ENCODE data around the gene LETM1. TPM values are rescaled to one million over a fixed set of nuclear protein-coding genes. Genes with fewer than 3 reads are reported as not detected.

Gene LETM1
- total and polyA plus RNA-seq, 2 of the 13 experiments (the other 11 are each of a cell fraction or from before 2014, with no cell fraction given), result 9.7 to 41.6 TPM

DNA sequence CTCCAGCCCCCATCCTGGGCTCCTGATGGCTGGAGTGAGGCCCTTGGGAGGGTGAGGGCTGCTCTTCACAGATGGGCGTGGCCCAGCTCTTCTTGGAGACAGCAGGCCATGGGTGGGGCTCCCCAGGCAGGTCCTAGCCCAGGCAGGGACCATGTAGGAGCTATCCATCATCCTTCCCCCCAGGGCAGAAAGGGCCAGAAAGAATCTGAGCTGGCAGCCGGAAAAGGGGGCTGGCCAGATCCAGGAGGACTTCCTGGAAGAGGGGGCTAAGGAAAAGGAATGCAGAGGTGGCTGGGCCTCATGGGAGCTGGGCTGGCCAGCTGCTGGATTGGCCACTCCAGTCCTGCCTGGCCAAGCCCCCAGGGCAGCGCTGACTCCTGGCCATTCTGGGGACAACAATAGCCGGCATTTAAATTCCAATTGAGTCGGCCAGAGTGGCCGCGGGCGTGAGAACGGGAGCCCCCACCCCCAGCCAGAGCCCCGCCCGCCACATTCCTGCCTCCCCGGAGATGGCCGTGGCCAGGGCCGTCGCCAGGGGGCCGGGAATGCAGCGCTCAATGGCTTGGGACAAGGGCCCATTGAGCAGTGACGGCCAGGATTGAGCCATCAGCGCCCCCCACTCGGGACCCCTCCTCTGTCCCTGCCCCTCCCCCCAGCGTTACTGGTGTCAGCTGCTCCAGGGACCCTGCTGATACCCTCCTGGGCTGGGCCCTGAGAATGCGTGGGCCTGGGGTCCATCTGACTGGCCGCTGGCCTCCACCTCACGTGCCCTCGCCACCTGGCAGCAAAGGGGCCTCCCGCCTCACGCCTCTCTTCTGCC, 77.9 kb downstream of the LETM1 start (continued):
- TF ChIP-seq, protein P1, sequence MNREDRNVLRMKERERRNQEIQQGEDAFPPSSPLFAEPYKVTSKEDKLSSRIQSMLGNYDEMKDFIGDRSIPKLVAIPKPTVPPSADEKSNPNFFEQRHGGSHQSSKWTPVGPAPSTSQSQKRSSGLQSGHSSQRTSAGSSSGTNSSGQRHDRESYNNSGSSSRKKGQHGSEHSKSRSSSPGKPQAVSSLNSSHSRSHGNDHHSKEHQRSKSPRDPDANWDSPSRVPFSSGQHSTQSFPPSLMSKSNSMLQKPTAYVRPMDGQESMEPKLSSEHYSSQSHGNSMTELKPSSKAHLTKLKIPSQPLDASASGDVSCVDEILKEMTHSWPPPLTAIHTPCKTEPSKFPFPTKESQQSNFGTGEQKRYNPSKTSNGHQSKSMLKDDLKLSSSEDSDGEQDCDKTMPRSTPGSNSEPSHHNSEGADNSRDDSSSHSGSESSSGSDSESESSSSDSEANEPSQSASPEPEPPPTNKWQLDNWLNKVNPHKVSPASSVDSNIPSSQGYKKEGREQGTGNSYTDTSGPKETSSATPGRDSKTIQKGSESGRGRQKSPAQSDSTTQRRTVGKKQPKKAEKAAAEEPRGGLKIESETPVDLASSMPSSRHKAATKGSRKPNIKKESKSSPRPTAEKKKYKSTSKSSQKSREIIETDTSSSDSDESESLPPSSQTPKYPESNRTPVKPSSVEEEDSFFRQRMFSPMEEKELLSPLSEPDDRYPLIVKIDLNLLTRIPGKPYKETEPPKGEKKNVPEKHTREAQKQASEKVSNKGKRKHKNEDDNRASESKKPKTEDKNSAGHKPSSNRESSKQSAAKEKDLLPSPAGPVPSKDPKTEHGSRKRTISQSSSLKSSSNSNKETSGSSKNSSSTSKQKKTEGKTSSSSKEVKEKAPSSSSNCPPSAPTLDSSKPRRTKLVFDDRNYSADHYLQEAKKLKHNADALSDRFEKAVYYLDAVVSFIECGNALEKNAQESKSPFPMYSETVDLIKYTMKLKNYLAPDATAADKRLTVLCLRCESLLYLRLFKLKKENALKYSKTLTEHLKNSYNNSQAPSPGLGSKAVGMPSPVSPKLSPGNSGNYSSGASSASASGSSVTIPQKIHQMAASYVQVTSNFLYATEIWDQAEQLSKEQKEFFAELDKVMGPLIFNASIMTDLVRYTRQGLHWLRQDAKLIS (CRISPR knock-in tag; IDR thresholded peaks at IDR 0.05), result no peak
- TF ChIP-seq ZNF160 (CRISPR knock-in tag; IDR thresholded peaks at IDR 0.05) (no peak), RAD51 (IDR thresholded peaks at IDR 0.05; ENCODE audit: borderline replicate concordance) (no peak), ZNF225 (CRISPR knock-in tag; IDR thresholded peaks at IDR 0.05) (no peak), FOXP1 (IDR thresholded peaks at IDR 0.05) (no peak), FOXP1 (CRISPR knock-in tag; IDR thresholded peaks at IDR 0.05) (no peak), RNF2 (conservative IDR thresholded peaks at IDR 0.05; ENCODE audit: low read depth) (no peak), SSRP1 (CRISPR knock-in tag; IDR thresholded peaks at IDR 0.05) (no peak), HES4 (CRISPR knock-in tag; IDR thresholded peaks at IDR 0.05; ENCODE audit: borderline replicate concordance) (no peak), ZNF468 (CRISPR knock-in tag; IDR thresholded peaks at IDR 0.05) (no peak; the same call in 1 of the 2 replicates), MEIS1 (CRISPR knock-in tag; IDR thresholded peaks at IDR 0.05; ENCODE audit: borderline replicate concordance) (no peak), ZNF3 (CRISPR knock-in tag; IDR thresholded peaks at IDR 0.05) (no peak), ZNF235 (CRISPR knock-in tag; IDR thresholded peaks at IDR 0.05; ENCODE audit: borderline replicate concordance) (no peak), SPEN (CRISPR knock-in tag; IDR thresholded peaks at IDR 0.05; ENCODE audit: low read depth) (no peak; the same call in 1 of the 2 replicates), SRSF1 (optimal IDR thresholded peaks at IDR 0.05; ENCODE audit: low read depth, low read length) (peak; percentile 72), XRCC5 (optimal IDR thresholded peaks at IDR 0.05; ENCODE audit: low read length) (no peak)
- TF ChIP-seq, protein P2, sequence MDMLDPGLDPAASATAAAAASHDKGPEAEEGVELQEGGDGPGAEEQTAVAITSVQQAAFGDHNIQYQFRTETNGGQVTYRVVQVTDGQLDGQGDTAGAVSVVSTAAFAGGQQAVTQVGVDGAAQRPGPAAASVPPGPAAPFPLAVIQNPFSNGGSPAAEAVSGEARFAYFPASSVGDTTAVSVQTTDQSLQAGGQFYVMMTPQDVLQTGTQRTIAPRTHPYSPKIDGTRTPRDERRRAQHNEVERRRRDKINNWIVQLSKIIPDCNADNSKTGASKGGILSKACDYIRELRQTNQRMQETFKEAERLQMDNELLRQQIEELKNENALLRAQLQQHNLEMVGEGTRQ (IDR thresholded peaks at IDR 0.05; ENCODE audit: low read depth, low read length), result no peak
- TF ChIP-seq, protein P2 (CRISPR knock-in tag; IDR thresholded peaks at IDR 0.05; ENCODE audit: borderline replicate concordance), result no peak
- TF ChIP-seq, protein P3, sequence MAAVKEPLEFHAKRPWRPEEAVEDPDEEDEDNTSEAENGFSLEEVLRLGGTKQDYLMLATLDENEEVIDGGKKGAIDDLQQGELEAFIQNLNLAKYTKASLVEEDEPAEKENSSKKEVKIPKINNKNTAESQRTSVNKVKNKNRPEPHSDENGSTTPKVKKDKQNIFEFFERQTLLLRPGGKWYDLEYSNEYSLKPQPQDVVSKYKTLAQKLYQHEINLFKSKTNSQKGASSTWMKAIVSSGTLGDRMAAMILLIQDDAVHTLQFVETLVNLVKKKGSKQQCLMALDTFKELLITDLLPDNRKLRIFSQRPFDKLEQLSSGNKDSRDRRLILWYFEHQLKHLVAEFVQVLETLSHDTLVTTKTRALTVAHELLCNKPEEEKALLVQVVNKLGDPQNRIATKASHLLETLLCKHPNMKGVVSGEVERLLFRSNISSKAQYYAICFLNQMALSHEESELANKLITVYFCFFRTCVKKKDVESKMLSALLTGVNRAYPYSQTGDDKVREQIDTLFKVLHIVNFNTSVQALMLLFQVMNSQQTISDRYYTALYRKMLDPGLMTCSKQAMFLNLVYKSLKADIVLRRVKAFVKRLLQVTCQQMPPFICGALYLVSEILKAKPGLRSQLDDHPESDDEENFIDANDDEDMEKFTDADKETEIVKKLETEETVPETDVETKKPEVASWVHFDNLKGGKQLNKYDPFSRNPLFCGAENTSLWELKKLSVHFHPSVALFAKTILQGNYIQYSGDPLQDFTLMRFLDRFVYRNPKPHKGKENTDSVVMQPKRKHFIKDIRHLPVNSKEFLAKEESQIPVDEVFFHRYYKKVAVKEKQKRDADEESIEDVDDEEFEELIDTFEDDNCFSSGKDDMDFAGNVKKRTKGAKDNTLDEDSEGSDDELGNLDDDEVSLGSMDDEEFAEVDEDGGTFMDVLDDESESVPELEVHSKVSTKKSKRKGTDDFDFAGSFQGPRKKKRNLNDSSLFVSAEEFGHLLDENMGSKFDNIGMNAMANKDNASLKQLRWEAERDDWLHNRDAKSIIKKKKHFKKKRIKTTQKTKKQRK (IDR thresholded peaks at IDR 0.05; ENCODE audit: low read length), result no peak
- TF ChIP-seq, protein P4, sequence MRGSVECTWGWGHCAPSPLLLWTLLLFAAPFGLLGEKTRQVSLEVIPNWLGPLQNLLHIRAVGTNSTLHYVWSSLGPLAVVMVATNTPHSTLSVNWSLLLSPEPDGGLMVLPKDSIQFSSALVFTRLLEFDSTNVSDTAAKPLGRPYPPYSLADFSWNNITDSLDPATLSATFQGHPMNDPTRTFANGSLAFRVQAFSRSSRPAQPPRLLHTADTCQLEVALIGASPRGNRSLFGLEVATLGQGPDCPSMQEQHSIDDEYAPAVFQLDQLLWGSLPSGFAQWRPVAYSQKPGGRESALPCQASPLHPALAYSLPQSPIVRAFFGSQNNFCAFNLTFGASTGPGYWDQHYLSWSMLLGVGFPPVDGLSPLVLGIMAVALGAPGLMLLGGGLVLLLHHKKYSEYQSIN (CRISPR knock-in tag; IDR thresholded peaks at IDR 0.05; ENCODE audit: borderline replicate concordance), result no peak
